GM19324 (cell line): ENCODE results near the gene PTPN21.
"Not testable (repeated sequence)": the region's sequence is repeated elsewhere in the genome, so short reads cannot be mapped to it uniquely, and the experiment has no call there.

ENCODE experiments used
- ATAC-seq: cut with Tn5 transposase; IDR thresholded peaks from one replicate; pipeline ENCODE4 v1.9.1; 2021; ENCODE audit warnings: mild to moderate bottlenecking, moderate library complexity; ENCODE audit not compliant: unreplicated experiment, low FRiP score

Gene PTPN21

GRCh38 chr14:88553886-88554456 is 836 bp downstream of the PTPN21 start:
- no peak for ATAC-seq

GRCh38 chr14:88552876-88553275 is 1.9 kb downstream of the PTPN21 start:
- ATAC-seq, result no peak

- ATAC-seq, result no peak
Observed at GRCh38 chr14:88551980-88552431, 2.8 kb downstream of the PTPN21 start.

- ATAC-seq, result no peak
Observed at GRCh38 chr14:88551094-88551870, 3.5 kb downstream of the PTPN21 start.

GRCh38 chr14:88550078-88550477 is 4.7 kb downstream of the PTPN21 start:
- ATAC-seq, result no peak

GRCh38 chr14:88547386-88547780 is 7.4 kb downstream of the PTPN21 start:
- no peak for ATAC-seq

GRCh38 chr14:88546621-88547385 is 8.0 kb downstream of the PTPN21 start:
- no peak for ATAC-seq

GRCh38 chr14:88545256-88545655 is 9.6 kb downstream of the PTPN21 start:
- no peak for ATAC-seq

GRCh38 chr14:88542857-88543795 is 11.7 kb downstream of the PTPN21 start:
- ATAC-seq, result no peak

- no peak for ATAC-seq
Observed at GRCh38 chr14:88541324-88541723, 13.5 kb downstream of the PTPN21 start.

GRCh38 chr14:88535813-88536212 is 19.0 kb downstream of the PTPN21 start:
- no peak for ATAC-seq

- no peak for ATAC-seq
Observed at GRCh38 chr14:88535149-88535548, 19.7 kb downstream of the PTPN21 start.

- ATAC-seq, result no peak
Observed at GRCh38 chr14:88533064-88533602, 21.7 kb downstream of the PTPN21 start.

GRCh38 chr14:88529889-88530288 is 24.9 kb downstream of the PTPN21 start:
- not testable (repeated sequence) for ATAC-seq

- ATAC-seq, result no peak
Observed at GRCh38 chr14:88522393-88522792, 32.4 kb downstream of the PTPN21 start.

GRCh38 chr14:88521818-88522217 is 33.0 kb downstream of the PTPN21 start:
- no peak for ATAC-seq

- ATAC-seq, result no peak
Observed at GRCh38 chr14:88519907-88520306, 34.9 kb downstream of the PTPN21 start.

GRCh38 chr14:88518592-88519512 is 36.0 kb downstream of the PTPN21 start:
- ATAC-seq, result no peak

GRCh38 chr14:88516861-88517357 is 37.9 kb downstream of the PTPN21 start:
- peak; percentile 82 for ATAC-seq
